ENCODE data around the gene MEGF9. TPM values are rescaled to one million over a fixed set of nuclear protein-coding genes. Genes with fewer than 3 reads are reported as not detected.

The MEGF9 gene
- polyA plus RNA-seq, 1 of the 3 experiments (the other 2 are of a cell fraction) = 1.8 TPM

- no peak for TF ChIP-seq EZH2phosphoT487 (IDR thresholded peaks at IDR 0.05; ENCODE audit: borderline replicate concordance, low read depth)
Measured at GRCh38 chr9:120567874-120568273, 146.4 kb downstream of the MEGF9 start (continued).

- Histone ChIP-seq H4K20me1 (ENCODE audit: insufficient read depth) (no peaks in the 10 kb centered on the region; the same call in 1 of the 2 replicates), H3K4me3 (ENCODE audit: low read depth in 2 of 2, low read length in 1 of 2) (no peak overlapping the region), H3K9me2 (no peaks in the 10 kb centered on the region), H3K79me2 (ENCODE audit: insufficient read depth) (peaks cover 42% of the 10 kb centered on the region), H3K4me2 (no peak overlapping the region), H3K27ac (ENCODE audit: low read depth in 2 of 2, low read length in 1 of 2) (0 out of 4 replicates have a peak overlapping the region, but pooled peaks of 1 of the 2 experiments have one; percentile 18), H2AFZ (ENCODE audit: low read depth) (no peak overlapping the region), H3K27me3 (ENCODE audit: insufficient read depth) (no peaks in the 10 kb centered on the region), H3K4me1 (ENCODE audit: control insufficient read depth in 1 of 2, insufficient read depth in 2 of 2, low read depth in 1 of 2, low read length in 1 of 2) (peaks cover 0 to 11% of the 10 kb centered on the region in 2 experiments; a peak in 2 of 4 replicates), H3F3A (replicated peaks; ENCODE audit: insufficient read depth) (peaks cover 3% of the 10 kb centered on the region), H3K9ac (no peak overlapping the region), H3K9me3 (no peaks in the 10 kb centered on the region), H3K36me3 (replicated peaks in 1 of 2; ENCODE audit: control insufficient read depth in 1 of 2, insufficient read depth in 2 of 2, low read length in 1 of 2) (peaks cover 35 to 61% of the 10 kb centered on the region in 2 experiments)
- POLR2A ChIA-PET = interaction anchor here (0.5 kb wide), 1 partner anchor 13 kb away, joined by 3 read pairs; the partner anchor contains the start of gene CDK5RAP2
- TF ChIP-seq TEAD4 (IDR thresholded peaks at IDR 0.05; ENCODE audit: borderline replicate concordance, insufficient read depth) (no peak), POLR2AphosphoS5 (IDR thresholded peaks at IDR 0.05; ENCODE audit: low read depth, low read length) (no peak), GATA2 (CRISPR knock-in tag; IDR thresholded peaks at IDR 0.05) (no peak), EP300 (IDR thresholded peaks at IDR 0.05; ENCODE audit: borderline replicate concordance in 1 of 2, low read depth in 1 of 2, low read length in 1 of 2) (no peak), REST (IDR thresholded peaks at IDR 0.05; ENCODE audit: low read depth, low read length) (no peak), USF1 (IDR thresholded peaks at IDR 0.05; ENCODE audit: borderline replicate concordance, low read depth) (no peak), JUND (IDR thresholded peaks at IDR 0.05) (no peak), RAD21 (IDR thresholded peaks at IDR 0.05; ENCODE audit: low read length) (no peak), CHD2 (IDR thresholded peaks at IDR 0.05; ENCODE audit: low read length, partially characterized antibody) (no peak), FOXJ3 (CRISPR knock-in tag; IDR thresholded peaks at IDR 0.05) (no peak), GABPA (IDR thresholded peaks at IDR 0.05; ENCODE audit: low read depth) (no peak), MEF2A (IDR thresholded peaks at IDR 0.05; ENCODE audit: borderline replicate concordance, low read depth) (no peak), USF2 (IDR thresholded peaks at IDR 0.05; ENCODE audit: borderline replicate concordance, low read depth, low read length) (no peak), FOXM1 (IDR thresholded peaks at IDR 0.05; ENCODE audit: low read depth) (no peak), IRF3 (IDR thresholded peaks at IDR 0.05; ENCODE audit: low read depth, low read length) (no peak), PBX3 (IDR thresholded peaks at IDR 0.05) (no peak), RFX5 (IDR thresholded peaks at IDR 0.05; ENCODE audit: low read length) (no peak), SIN3A (IDR thresholded peaks at IDR 0.05; ENCODE audit: borderline replicate concordance, low read depth, low read length) (no peak), YY1 (IDR thresholded peaks at IDR 0.05; ENCODE audit: low read depth) (no peak)
- WGBS (ENCODE audit: low lambda C conversion rate) = 41% methylated on average over 3 of the region's 3 CpGs
- CTCF ChIA-PET = no interaction called here
- DNase-seq = no peak
Measured at GRCh38 chr9:120567081-120567480, 147.2 kb downstream of the MEGF9 start.

All from SK-N-SH (cell line).